HepG2 (cell line): ENCODE measurements around the gene TRIM54. TPM values are rescaled to one million over a fixed set of nuclear protein-coding genes. Genes with fewer than 3 reads are reported as not detected.

ENCODE experiments used
- HDAC1 ChIP-seq: sonication (generic); formaldehyde crosslinking; IDR thresholded peaks from 2 replicates; pipeline ENCODE4 v1.5.1; 2020; ENCODE audit warnings: mild to moderate bottlenecking, missing genetic modification reagents
- KLF9 ChIP-seq: IDR thresholded peaks from 2 replicates; pipeline ENCODE4 v1.6.1; 2016; ENCODE audit warnings: low read depth
- MAF1 ChIP-seq: sonication (generic); formaldehyde crosslinking; IDR thresholded peaks from 2 replicates; pipeline ENCODE4 v1.5.0; 2020; ENCODE audit warnings: missing genetic modification reagents, borderline replicate concordance
- THAP11 ChIP-seq: IDR thresholded peaks from 2 replicates; pipeline ENCODE4 v1.6.1; 2016; ENCODE audit warnings: missing biosample characterization, missing genetic modification reagents
- YEATS2 ChIP-seq: sonication (generic); formaldehyde crosslinking; IDR thresholded peaks from 2 replicates; pipeline ENCODE4 v1.4.0; 2020; ENCODE audit warnings: missing genetic modification reagents, borderline replicate concordance
- ZNF761 ChIP-seq: sonication (generic); formaldehyde crosslinking; conservative IDR thresholded peaks from 2 replicates; pipeline ENCODE4 v1.4.0; 2020; ENCODE audit warnings: mild to moderate bottlenecking, missing genetic modification reagents
- ZNF792 ChIP-seq: IDR thresholded peaks from 2 replicates; pipeline ENCODE4 v1.6.1; 2016
- polyA plus RNA-seq, 8 experiments: library from polyadenylated mRNA; depleted of rRNA in 3 of 8; stranded (reverse) in 7 of 8; unstranded in 1 of 8; fragments of >200 nt; fragmentation: Illumina TruSeq in 4 of 8; extraction: Trizol in 4 of 8; gene quantifications; 2 replicates each; pipeline versions ENCODE4 v1.2.1 to v1.2.3, GENCODE V29; 2011 to 2016; ENCODE audit warnings: low read depth in 4 of 8, missing spikeins in 1 of 8, mixed read lengths in 1 of 8; ENCODE audit not compliant: insufficient read depth in 1 of 8
- total RNA-seq, 5 experiments: library from RNA; depleted of rRNA; stranded (reverse); fragments of >200 nt; fragmentation: Illumina TruSeq; extraction: Trizol; gene quantifications; 2 replicates each; pipeline ENCODE4 v1.2.3, GENCODE V29; 2016; ENCODE audit warnings: low read depth in 1 of 5
- TF ChIP-seq, protein P1 (sequence below): sonication (generic); formaldehyde crosslinking; IDR thresholded peaks from 2 replicates; pipeline ENCODE4 v1.4.0; 2020; ENCODE audit warnings: mild to moderate bottlenecking, missing genetic modification reagents
- TF ChIP-seq, protein P2 (sequence below): sonication (generic); formaldehyde crosslinking; IDR thresholded peaks from 2 replicates; pipeline ENCODE4 v1.8.1; 2023; ENCODE audit warnings: mild to moderate bottlenecking, missing genetic modification reagents, borderline replicate concordance
- TF ChIP-seq, protein P3 (sequence below): sonication (generic); formaldehyde crosslinking; IDR thresholded peaks from 2 replicates; pipeline ENCODE4 v1.4.0; 2020; ENCODE audit warnings: missing genetic modification reagents, mild to moderate bottlenecking, borderline replicate concordance
- TF ChIP-seq, protein P4 (sequence below): sonication (generic); formaldehyde crosslinking; IDR thresholded peaks from 2 replicates; pipeline ENCODE4 v1.5.0; 2020; ENCODE audit warnings: missing genetic modification reagents

The TRIM54 gene
- total and polyA plus RNA-seq, 2 of the 13 experiments (the other 11 are each of a cell fraction or from before 2014, with no cell fraction given) = 0.07 to 0.13 TPM

DNA sequence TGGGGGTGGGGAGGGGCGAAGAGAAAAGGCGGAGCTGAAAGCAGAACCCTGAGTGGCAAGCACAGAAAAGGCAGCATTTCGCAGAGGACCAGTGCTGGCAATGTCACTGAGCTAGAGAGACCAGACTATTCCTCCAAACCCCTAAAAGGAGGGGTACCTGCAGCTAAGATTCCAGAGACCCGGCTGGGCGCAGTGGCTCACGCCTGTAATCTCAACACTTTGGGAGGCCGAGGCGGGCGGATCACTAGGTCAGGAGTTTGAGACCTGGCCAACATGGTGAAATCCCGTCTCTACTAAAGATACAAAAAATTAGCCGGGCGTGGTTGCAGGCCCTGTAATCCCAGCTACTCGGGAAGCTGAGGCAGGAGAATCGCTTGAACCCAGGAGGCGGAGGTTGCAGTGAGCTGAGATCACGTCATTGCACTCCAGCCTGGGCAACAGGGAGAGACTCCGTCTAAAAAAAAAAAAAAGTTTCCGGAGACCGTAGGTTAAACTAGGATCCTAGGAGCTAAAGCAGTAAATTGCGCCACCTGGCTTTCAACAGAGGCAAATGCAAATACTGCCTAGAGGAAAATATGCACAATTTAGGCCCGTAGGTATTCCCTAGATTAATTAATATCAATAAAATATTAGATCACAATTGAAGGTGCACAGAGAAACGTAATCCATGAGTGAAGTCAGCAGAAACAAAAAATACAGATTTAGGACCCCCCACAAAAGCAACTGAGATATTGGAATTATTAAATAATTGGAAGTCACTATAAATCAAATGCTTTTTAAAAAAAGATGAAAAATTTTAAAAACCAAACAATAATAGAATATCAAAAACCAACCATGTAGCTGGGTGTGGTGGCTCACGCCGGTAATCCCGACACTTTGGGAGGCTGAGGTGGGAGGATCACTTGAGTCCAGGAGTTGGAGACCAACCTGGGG is 21.1 kb downstream of the TRIM54 start (continued):
- TF ChIP-seq, protein P1, sequence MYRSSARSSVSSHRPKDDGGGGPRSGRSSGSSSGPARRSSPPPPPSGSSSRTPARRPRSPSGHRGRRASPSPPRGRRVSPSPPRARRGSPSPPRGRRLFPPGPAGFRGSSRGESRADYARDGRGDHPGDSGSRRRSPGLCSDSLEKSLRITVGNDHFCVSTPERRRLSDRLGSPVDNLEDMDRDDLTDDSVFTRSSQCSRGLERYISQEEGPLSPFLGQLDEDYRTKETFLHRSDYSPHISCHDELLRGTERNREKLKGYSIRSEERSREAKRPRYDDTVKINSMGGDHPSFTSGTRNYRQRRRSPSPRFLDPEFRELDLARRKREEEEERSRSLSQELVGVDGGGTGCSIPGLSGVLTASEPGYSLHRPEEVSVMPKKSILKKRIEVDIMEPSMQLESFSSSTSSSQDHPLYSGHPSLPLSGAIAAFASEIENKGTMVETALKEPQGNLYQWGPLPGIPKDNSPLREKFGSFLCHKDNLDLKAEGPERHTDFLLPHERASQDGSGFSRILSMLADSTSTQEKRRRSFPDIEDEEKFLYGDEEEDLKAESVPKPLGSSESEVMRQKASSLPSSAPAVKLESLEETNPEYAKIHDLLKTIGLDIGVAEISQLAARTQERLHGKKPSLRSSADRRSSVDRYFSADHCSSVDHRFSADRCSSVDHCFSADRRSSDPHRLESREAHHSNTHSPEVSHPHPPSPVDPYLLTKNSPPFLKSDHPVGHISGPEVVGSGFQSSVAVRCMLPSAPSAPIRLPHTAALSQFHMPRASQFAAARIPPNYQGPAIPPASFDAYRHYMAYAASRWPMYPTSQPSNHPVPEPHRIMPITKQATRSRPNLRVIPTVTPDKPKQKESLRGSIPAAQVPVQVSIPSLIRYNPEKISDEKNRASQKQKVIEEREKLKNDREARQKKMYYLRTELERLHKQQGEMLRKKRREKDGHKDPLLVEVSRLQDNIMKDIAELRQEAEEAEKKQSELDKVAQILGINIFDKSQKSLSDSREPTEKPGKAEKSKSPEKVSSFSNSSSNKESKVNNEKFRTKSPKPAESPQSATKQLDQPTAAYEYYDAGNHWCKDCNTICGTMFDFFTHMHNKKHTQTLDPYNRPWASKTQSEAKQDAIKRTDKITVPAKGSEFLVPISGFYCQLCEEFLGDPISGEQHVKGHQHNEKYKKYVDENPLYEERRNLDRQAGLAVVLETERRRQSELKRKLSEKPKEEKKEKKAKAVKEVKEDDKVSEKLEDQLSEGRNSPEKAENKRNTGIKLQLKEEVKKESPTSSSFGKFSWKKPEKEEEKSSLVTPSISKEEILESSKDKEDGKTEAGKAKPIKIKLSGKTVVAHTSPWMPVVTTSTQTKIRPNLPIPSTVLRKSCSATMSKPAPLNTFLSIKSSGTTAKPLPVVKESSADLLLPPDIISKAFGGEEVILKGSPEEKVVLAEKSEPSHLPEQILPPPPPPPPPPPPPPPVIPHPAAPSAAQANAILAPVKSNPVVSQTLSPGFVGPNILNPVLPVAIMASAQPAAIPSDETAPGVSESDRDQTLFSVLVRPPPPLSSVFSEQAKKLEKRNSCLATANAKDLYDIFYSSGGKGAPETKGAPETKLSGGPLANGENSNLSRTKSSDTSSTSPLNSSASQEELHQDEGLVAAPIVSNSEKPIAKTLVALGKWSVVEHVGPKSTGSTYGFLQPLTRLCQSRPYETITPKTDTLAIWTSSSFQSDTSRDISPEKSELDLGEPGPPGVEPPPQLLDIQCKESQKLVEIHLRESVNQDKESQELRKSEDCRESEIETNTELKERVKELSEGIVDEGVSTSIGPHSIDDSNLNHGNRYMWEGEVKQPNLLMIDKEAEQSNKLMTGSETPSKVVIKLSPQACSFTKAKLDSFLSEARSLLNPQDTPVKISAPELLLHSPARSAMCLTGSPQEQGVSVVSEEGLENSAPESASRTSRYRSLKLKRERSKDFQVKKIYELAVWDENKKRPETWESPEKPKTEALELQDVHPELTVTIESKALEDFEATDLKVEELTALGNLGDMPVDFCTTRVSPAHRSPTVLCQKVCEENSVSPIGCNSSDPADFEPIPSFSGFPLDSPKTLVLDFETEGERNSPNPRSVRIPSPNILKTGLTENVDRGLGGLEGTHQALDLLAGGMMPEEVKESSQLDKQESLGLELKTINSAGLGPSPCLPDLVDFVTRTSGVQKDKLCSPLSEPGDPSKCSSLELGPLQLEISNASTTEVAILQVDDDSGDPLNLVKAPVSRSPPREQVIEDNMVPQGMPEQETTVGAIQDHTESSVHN (CRISPR knock-in tag) = no peak
- TF ChIP-seq YEATS2 (CRISPR knock-in tag) = peak; percentile 32; the same call in 1 of the 2 replicates
- TF ChIP-seq, protein P2, sequence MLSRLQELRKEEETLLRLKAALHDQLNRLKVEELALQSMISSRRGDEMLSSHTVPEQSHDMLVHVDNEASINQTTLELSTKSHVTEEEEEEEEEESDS (CRISPR knock-in tag) = no peak
- peak; percentile 65; the same call in 1 of the 2 replicates for TF ChIP-seq THAP11 (CRISPR knock-in tag)
- peak; percentile 38; the same call in 1 of the 2 replicates for TF ChIP-seq HDAC1
- TF ChIP-seq, protein P3, sequence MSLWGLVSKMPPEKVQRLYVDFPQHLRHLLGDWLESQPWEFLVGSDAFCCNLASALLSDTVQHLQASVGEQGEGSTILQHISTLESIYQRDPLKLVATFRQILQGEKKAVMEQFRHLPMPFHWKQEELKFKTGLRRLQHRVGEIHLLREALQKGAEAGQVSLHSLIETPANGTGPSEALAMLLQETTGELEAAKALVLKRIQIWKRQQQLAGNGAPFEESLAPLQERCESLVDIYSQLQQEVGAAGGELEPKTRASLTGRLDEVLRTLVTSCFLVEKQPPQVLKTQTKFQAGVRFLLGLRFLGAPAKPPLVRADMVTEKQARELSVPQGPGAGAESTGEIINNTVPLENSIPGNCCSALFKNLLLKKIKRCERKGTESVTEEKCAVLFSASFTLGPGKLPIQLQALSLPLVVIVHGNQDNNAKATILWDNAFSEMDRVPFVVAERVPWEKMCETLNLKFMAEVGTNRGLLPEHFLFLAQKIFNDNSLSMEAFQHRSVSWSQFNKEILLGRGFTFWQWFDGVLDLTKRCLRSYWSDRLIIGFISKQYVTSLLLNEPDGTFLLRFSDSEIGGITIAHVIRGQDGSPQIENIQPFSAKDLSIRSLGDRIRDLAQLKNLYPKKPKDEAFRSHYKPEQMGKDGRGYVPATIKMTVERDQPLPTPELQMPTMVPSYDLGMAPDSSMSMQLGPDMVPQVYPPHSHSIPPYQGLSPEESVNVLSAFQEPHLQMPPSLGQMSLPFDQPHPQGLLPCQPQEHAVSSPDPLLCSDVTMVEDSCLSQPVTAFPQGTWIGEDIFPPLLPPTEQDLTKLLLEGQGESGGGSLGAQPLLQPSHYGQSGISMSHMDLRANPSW (CRISPR knock-in tag) = 0 out of 2 replicates have a peak, but pooled peaks have one; percentile 41
- no peak for TF ChIP-seq KLF9 (CRISPR knock-in tag)
- TF ChIP-seq, protein P4, sequence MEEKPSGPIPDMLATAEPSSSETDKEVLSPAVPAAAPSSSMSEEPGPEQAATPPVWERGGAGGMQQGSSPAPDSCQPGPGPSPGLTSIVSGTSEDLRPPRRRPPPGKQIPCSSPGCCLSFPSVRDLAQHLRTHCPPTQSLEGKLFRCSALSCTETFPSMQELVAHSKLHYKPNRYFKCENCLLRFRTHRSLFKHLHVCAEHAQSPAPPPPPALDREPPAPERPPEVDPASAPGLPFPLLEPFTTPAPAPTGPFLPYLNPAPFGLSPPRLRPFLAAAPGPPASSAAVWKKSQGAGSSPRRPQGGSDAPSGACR (CRISPR knock-in tag) = no peak
- TF ChIP-seq ZNF792 (CRISPR knock-in tag) = no peak
- TF ChIP-seq MAF1 (CRISPR knock-in tag) = no peak
- TF ChIP-seq ZNF761 = 0 out of 2 replicates have a peak, but pooled peaks have one; percentile 35
